GDM1 (cell line): ENCODE measurements around the gene MROH2A.

Source experiments
- DNase-seq: peaks from one replicate; lab custom pipeline; 2025; lab: John Stamatoyannopoulos, UW

MROH2A gene

GRCh38 chr2:233802132-233802815 is 24.1 kb downstream of the MROH2A start:
- DNase-seq, result no peak

DNA sequence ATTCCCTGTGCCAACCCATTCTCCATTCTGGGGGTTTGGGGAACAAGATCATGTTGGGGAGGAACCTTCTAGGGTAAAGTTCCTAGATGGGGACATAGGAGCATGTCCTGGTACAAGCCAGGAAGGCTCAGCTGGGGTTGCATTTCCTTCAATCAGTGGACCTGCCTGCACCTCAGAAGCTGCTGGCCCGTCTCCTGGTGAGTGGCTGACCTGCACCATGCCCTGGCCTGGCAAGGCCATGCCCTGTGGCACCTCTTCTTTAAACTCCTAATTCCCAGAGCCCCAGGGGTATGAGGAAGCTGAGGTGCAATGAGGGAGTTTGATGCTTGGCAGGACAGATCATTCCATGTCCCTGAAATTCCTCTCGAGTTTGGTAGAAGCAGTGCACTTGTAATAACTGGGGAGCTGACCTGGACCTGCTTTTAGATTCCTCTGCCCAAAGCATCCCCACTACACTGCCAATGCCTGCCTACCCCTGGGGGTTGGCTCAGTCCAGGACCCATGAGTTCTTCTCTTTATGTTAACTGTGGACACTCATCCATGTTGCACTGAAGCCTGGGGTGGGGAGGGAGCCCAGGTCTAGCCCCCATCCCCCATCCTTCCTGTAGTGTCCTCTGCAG is 25.3 kb downstream of the MROH2A start:
- DNase-seq, result no peak

DNA sequence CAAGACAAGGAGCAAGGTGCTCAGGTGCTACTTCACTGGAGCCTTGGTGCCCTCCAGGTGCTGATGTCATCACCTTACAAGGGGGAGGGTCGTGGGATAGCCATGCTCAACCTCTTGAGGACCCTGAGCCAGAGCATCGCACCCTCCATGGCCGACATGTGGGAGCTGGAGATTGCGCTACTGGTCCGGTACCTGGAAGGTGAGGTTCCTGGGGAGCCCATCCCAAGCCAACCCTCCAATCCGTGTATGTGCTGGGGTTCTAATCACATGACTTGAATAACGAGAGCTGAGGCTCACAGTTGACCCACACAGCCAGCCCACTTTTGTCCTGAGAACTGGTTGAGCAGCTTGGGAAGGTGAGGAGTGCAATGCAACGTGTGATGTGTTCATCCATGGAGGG is 25.9 kb downstream of the MROH2A start:
- no peak for DNase-seq

- no peak for DNase-seq
These were observed 29.2 kb downstream of the MROH2A start for GRCh38 chr2:233807215-233807865.

- no peak for DNase-seq
These were observed 30.1 kb downstream of the MROH2A start for GRCh38 chr2:233807966-233808935.

GRCh38 chr2:233810385-233810784 is 32.3 kb downstream of the MROH2A start:
- DNase-seq, result no peak

DNA sequence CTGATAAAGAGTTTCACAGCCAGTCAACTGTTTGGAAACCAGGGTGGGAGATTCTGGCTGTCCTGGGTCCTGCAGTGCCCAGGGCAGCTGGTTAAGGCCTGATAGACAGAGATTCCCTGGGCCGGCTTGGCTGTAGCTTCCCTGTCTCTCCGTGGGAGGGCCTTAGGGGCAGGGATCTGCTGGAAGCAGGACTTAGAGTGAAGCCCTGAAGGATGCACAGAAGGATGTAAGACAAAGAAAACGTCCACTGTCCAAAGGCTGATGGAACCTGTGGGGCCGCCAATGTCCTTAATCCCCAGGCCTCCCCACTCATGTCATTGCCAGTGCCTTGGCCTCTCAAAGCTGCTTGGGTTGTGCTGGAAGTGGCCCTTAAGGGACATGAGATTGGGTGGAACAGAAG is 33.0 kb downstream of the MROH2A start:
- no peak for DNase-seq

DNA sequence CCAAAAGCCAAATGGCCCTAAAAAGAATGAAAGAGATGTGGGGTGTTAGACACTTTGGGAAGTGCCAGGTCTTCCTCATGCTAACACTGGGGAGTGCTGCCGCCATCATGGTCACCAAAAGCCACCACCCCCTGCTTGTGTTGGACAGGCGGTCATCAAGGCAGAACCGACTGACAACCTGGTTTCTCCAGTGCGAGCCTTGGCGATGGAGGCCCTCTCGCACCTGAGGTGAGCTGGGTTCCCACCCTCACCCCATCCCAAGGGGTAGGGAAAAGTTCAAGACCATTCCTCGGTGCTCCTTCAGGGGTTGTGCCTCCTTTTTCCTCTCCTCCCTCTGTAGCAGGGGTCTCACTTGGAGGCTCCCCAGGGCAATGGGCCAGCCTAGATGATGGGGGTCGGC is 33.6 kb downstream of the MROH2A start:
- no peak for DNase-seq

DNA sequence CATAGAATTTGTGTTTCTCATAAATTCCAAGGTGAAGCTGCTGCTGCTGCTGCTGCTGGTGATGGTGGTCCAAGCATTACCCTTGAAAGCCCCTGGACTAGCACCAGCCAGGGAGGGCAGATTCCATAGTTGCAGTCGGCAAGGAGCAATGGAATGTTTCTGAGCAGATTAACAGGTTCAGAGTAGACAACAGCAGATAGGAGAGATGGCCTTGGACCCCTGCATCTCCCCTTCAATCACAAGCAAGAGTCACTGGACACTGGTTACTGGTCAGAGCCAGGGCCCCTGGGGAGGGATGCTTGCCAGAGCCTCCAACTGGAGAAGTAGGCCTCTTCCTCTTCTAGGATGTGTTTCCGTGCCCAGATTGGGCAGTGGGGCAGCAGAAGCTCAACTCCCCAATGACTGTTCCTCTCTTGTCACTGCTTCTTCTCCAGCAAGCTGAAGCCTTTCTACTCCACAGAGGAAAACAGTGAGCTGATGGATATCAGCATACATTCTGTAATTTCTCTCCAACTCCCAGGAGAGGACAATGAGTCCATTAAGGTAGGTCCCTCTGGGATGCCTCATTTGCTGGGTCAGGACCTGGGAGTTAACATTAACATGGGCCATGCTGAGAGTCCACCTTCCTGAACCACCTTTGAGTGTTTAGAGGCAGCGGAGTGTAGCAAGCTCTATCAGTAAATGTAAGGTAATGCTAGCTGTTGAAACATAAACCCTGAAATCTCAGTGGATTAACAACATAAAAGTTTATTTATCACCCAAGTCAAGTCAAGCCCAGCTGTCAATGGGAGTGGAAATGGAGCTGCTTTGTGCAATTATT is 35.3 kb downstream of the MROH2A start:
- no peak for DNase-seq

GRCh38 chr2:233814056-233814835 is 36.1 kb downstream of the MROH2A start:
- no peak for DNase-seq

- no peak for DNase-seq
These were observed 37.7 kb downstream of the MROH2A start for GRCh38 chr2:233815861-233816260.

DNA sequence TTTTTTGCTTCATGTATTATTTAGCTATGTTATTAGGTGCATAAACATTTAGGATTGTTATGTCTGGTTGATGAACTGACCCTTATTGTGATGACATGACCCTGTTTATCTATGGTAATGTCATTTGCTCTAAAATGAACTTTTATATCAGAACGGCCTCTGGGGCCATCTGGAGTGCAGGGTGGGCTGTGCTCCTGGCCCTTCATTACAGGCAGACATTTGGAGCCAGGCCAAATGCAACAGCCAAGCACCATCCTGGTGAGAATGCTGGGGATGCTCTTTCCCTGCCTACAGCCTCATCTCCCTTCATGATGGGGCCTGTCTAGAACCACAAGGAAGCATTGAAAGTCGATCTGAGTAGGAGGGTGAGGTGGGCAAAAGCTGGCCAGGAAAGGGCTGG is 38.2 kb downstream of the MROH2A start:
- DNase-seq, result no peak

DNA sequence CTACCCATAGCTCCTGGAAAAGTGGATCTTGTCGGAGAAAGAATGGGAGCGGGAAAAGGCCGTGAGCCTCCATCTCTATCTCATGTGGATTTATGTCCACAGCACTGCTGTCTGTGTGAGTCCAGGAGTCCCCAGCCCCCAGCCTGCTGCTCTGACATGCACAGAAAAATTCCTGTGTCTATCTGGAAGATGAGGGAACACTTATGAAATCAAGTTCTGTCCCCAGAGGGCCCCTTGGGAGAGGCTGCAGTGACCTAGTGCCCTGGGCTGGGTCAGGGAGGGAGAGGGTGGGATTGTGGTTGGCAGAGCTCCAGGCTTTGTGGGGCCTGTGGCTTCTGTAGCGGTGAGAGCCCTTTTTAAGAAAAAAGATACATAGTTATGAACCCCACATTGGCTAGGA is 38.6 kb downstream of the MROH2A start:
- no peak for DNase-seq

DNA sequence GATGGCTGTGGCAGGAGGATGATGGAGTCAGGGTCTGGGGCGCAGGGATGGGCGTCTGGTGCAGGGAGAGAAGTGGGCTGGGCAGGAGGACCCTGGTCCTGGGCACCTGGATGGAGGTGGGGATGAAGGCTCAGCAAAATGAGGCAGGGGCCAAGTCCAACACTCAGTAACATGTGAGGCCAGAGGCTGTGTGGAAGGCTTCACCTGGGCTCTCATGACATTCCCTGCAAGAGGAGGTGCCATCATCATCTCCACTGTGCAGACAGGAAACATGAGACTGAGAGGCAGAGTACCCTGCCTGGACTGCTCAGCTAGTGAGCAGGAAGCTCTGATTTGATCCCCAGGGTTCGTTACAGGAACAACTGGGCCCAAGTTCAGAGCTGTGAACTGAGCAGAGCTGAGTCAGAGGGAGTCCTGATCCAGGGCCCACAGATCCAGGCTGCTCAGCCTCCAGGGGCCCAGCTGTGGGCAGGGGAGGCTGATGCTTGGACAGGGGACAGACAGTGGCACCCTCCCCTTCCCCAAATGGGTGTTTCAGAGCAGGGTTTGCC is 39.3 kb downstream of the MROH2A start:
- DNase-seq, result no peak

- DNase-seq, result no peak
These were observed 40.0 kb downstream of the MROH2A start for GRCh38 chr2:233817995-233818638.

- no peak for DNase-seq
These were observed 40.8 kb downstream of the MROH2A start for GRCh38 chr2:233818639-233819621.

DNA sequence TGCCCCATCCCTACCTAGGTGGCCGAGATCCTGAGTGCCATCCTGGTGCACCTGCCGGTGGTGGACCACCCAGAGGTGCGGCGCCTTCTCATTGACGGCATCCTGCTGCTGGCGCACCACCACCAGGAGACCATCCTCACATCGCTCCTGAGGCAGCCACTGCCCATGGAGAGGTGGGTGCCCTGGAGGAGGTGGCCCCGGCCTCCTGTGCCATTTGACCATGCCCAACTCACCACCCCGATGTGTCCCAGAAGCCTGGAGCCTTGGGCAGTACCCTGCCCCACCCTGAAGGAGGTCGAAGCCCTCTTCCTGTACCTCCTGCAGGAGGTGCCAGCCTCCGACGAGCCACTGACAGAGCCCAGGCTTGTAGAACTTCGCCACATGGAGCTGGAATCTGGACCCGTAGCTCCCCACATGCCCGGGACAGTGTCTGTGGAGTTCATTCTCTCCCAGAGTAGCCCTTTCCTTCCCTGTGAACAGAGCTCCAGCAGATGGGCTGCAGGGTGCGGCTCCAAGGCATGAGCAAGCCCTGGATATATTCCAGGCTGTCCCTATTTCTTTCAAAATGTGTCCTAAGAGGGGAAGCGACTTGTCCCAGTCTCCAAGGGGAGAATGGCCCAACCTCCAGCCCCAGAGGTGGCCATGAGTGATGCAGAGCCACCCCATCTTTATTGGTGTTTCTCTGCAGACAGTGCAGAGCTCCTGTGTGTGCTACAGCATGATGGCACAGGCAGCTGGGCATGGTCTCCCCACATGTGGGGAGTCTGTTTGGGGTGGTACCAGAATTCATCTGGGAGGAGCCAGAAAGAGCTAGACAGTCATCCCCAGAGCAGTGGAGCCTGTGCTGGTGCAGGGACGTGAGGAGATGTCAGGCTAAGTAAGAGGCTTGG is 42.0 kb downstream of the MROH2A start:
- DNase-seq, result no peak

GRCh38 chr2:233820774-233821105 is 42.6 kb downstream of the MROH2A start:
- DNase-seq, result no peak
